OCI-LY1 (cell line): ENCODE results near the gene CHCHD4.
"Not testable (repeated sequence)": the region's sequence is repeated elsewhere in the genome, so short reads cannot be mapped to it uniquely, and the experiment has no call there.

Experiments
- H2AFZ ChIP-seq: fragments of 200-600 bp; sonication (generic), shearing (Covaris generic); 2 replicates; pipeline ENCODE4 v1.6.0; 2014; ENCODE audit warnings: antibody characterized with exemption, mild to moderate bottlenecking, low read length
- H3F3A ChIP-seq: fragments of 200-600 bp; sonication (generic), shearing (Covaris generic); 2 replicates; pipeline ENCODE4 v1.6.0; 2014; ENCODE audit warnings: mild to moderate bottlenecking, antibody characterized with exemption, low read length, moderate library complexity; ENCODE audit not compliant: insufficient read depth
- H3K27ac ChIP-seq: fragments of 200-600 bp; sonication (generic); 2 replicates; pipeline ENCODE4 v1.5.1; 2014; ENCODE audit warnings: low read length, mixed run types, mild to moderate bottlenecking, low read depth; ENCODE audit not compliant: poor library complexity, severe bottlenecking
- H3K27me3 ChIP-seq: fragments of 200-600 bp; sonication (generic); 2 replicates; pipeline ENCODE4 v1.6.0; 2014; ENCODE audit warnings: antibody characterized with exemption, mild to moderate bottlenecking, low read length, moderate library complexity; ENCODE audit not compliant: insufficient read depth
- H3K36me3 ChIP-seq: fragments of 200-600 bp; sonication (generic); 2 replicates; pipeline ENCODE4 v1.6.1; 2014; ENCODE audit warnings: mild to moderate bottlenecking, antibody characterized with exemption, low read length, moderate library complexity, mixed read lengths; ENCODE audit not compliant: insufficient read depth
- H3K4me1 ChIP-seq: fragments of 200-600 bp; sonication (generic); 2 replicates; pipeline ENCODE4 v1.5.1; 2014; ENCODE audit warnings: mild to moderate bottlenecking, low read length, moderate library complexity; ENCODE audit not compliant: insufficient read depth, severe bottlenecking
- H3K4me2 ChIP-seq: fragments of 200-600 bp; sonication (generic), shearing (Covaris generic); 2 replicates; pipeline ENCODE4 v1.6.1; 2014; ENCODE audit warnings: low read length
- H3K4me3 ChIP-seq: fragments of 200-600 bp; sonication (generic); 2 replicates; pipeline ENCODE4 v1.5.1; 2014; ENCODE audit warnings: low read length, low read depth, mild to moderate bottlenecking, mixed read lengths; ENCODE audit not compliant: poor library complexity, severe bottlenecking
- H3K79me2 ChIP-seq: fragments of 200-600 bp; shearing (Covaris generic); 2 replicates; pipeline ENCODE4 v1.6.1; 2016; ENCODE audit warnings: mixed run types, low read length, mixed read lengths; ENCODE audit not compliant: insufficient read depth
- H3K9ac ChIP-seq: fragments of 200-600 bp; sonication (generic), shearing (Covaris generic); 2 replicates; pipeline ENCODE4 v1.6.1; 2014; ENCODE audit warnings: mild to moderate bottlenecking, low read length, mixed read lengths
- H3K9me2 ChIP-seq: fragments of 200-600 bp; sonication (generic), shearing (Covaris generic); 2 replicates; pipeline ENCODE4 v1.6.1; 2014; ENCODE audit warnings: low read depth, mild to moderate bottlenecking, low read length, mixed read lengths
- H3K9me3 ChIP-seq: fragments of 200-600 bp; shearing (Covaris generic); 2 replicates; pipeline ENCODE4 v1.6.1; 2014; ENCODE audit warnings: low read length, mixed read lengths
- H4K20me1 ChIP-seq: fragments of 200-600 bp; sonication (generic), shearing (Covaris generic); 2 replicates; pipeline ENCODE4 v1.6.0; 2016; ENCODE audit warnings: mild to moderate bottlenecking, low read length; ENCODE audit not compliant: insufficient read depth
- CTCF ChIP-seq: fragments of 200-600 bp; sonication (generic), shearing (Covaris generic); IDR thresholded peaks from 2 replicates; pipeline ENCODE4 v1.5.1; 2017; ENCODE audit warnings: mild to moderate bottlenecking, antibody characterized with exemption, low read length, moderate library complexity, mixed read lengths
- EZH2 ChIP-seq: fragments of 200-600 bp; sonication (generic), shearing (Covaris generic); IDR thresholded peaks from 2 replicates; pipeline ENCODE4 v1.8.0; 2017; ENCODE audit warnings: borderline replicate concordance, mixed run types, mild to moderate bottlenecking, antibody characterized with exemption, low read length, moderate library complexity, mixed read lengths

CHCHD4 gene

GRCh38 chr3:14077310-14077709 lies 47.4 kb downstream of the CHCHD4 start:
- no peak overlapping the region for H3K27ac ChIP-seq
- TF ChIP-seq CTCF (no peak), EZH2 (no peak)

GRCh38 chr3:14075233-14075632 lies 49.4 kb downstream of the CHCHD4 start:
- H3K9ac ChIP-seq, H3K4me1 ChIP-seq, H3K4me3 ChIP-seq, H3K27me3 ChIP-seq, H3K79me2 ChIP-seq, H3K4me2 ChIP-seq, H3K9me3 ChIP-seq, H4K20me1 ChIP-seq, H3K9me2 ChIP-seq, H3K36me3 ChIP-seq, H3K27ac ChIP-seq, H2AFZ ChIP-seq, H3F3A ChIP-seq: not testable (repeated sequence)

More at GRCh38 chr3:14077310-14077709, 47.4 kb downstream of the CHCHD4 start:
- Histone ChIP-seq H3F3A (no peaks in the 10 kb centered on the region), H3K79me2 (no peaks in the 10 kb centered on the region), H2AFZ (no peak overlapping the region), H3K9me2 (no peaks in the 10 kb centered on the region), H3K4me1 (no peaks in the 10 kb centered on the region), H4K20me1 (no peaks in the 10 kb centered on the region), H3K4me2 (no peak overlapping the region), H3K27me3 (no peaks in the 10 kb centered on the region; the same call in 1 of the 2 replicates), H3K4me3 (no peak overlapping the region), H3K36me3 (no peaks in the 10 kb centered on the region; the same call in 1 of the 2 replicates), H3K9me3 (no peaks in the 10 kb centered on the region), H3K9ac (no peak overlapping the region)

GRCh38 chr3:14064910-14065309 lies 59.8 kb downstream of the CHCHD4 start:
- H3K27me3 ChIP-seq = no peaks in the 10 kb centered on the region
- H3K79me2 ChIP-seq = no peaks in the 10 kb centered on the region

More at GRCh38 chr3:14064910-14065309, 59.8 kb downstream of the CHCHD4 start:
- Histone ChIP-seq H3K4me1 (no peaks in the 10 kb centered on the region), H3K9me3 (no peaks in the 10 kb centered on the region), H2AFZ (no peak overlapping the region), H3K4me3 (no peak overlapping the region), H3K4me2 (no peak overlapping the region), H3F3A (no peaks in the 10 kb centered on the region), H3K9ac (no peak overlapping the region), H3K9me2 (no peaks in the 10 kb centered on the region), H3K27ac (no peak overlapping the region), H3K36me3 (no peaks in the 10 kb centered on the region), H4K20me1 (no peaks in the 10 kb centered on the region)
- TF ChIP-seq CTCF (no peak), EZH2 (no peak)
